ENCODE data around the gene FLRT2.

The FLRT2 gene

GRCh38 chr14:85663667-85664066, 133.7 kb downstream of the FLRT2 start:
- Histone ChIP-seq H3K9me3 (ENCODE audit: insufficient read depth, low read depth, low read length) (no peaks in the 10 kb centered on the region), H3K4me3 (ENCODE audit: low read length) (no peak overlapping the region), H3K27ac (ENCODE audit: low read depth, low read length) (no peak overlapping the region), H3K27me3 (ENCODE audit: insufficient read depth, low read length) (no peaks in the 10 kb centered on the region), H3K9ac (ENCODE audit: low read depth, low read length) (no peak overlapping the region), H3K4me1 (ENCODE audit: insufficient read depth, low read length) (0 out of 2 replicates have a peak, but pooled peaks cover 4% of the 10 kb centered on the region), H3K36me3 (ENCODE audit: insufficient read depth, low read length) (no peaks in the 10 kb centered on the region)

- Histone ChIP-seq H3K27me3 (ENCODE audit: insufficient read depth, low read length) (no peaks in the 10 kb centered on the region), H3K27ac (ENCODE audit: low read depth, low read length) (no peak overlapping the region), H3K4me1 (ENCODE audit: insufficient read depth, low read length) (no peaks in the 10 kb centered on the region), H3K9me3 (ENCODE audit: insufficient read depth, low read depth, low read length) (no peaks in the 10 kb centered on the region), H3K36me3 (ENCODE audit: insufficient read depth, low read length) (no peaks in the 10 kb centered on the region), H3K4me3 (ENCODE audit: low read length) (no peak overlapping the region), H3K9ac (ENCODE audit: low read depth, low read length) (no peak overlapping the region)
- 97% methylated on average over 6 of the region's 6 CpGs for WGBS
These were observed 146.0 kb downstream of the FLRT2 start for GRCh38 chr14:85675957-85676356.

DNA sequence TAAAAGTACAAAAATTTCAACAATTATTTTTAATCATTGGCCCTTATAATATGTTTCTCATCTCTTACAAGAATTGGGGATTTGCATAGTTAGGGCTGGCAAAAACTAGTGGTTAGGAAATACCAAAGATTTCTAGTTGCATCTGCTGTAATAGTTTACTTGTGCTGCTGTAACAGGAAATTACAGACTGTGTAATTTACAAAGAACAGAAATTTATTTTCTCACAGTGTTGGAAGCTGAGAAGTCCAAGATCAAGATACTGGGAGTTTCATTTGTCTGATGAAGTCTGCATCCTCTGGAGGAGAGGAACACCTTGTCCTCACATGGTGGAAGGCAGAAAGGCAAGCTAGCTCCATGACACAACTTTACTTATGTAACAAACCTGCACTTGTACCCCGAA, 157.0 kb downstream of the FLRT2 start:
- no CpG with 5 or more reads among the region's 1 CpG for WGBS
- Histone ChIP-seq H3K9ac (ENCODE audit: low read depth, low read length) (no peak overlapping the region), H3K36me3 (ENCODE audit: insufficient read depth, low read length) (no peaks in the 10 kb centered on the region), H3K4me1 (ENCODE audit: insufficient read depth, low read length) (no peaks in the 10 kb centered on the region), H3K27ac (ENCODE audit: low read depth, low read length) (no peak overlapping the region), H3K27me3 (ENCODE audit: insufficient read depth, low read length) (no peaks in the 10 kb centered on the region), H3K9me3 (ENCODE audit: insufficient read depth, low read depth, low read length) (no peaks in the 10 kb centered on the region), H3K4me3 (ENCODE audit: low read length) (no peak overlapping the region)

GRCh38 chr14:85687456-85687855, 157.5 kb downstream of the FLRT2 start:
- H3K27me3 ChIP-seq (ENCODE audit: insufficient read depth, low read length), result no peaks in the 10 kb centered on the region
- no peak overlapping the region for H3K9ac ChIP-seq (ENCODE audit: low read depth, low read length)
- 100% methylated on average over 1 of the region's 1 CpG for WGBS
- no peaks in the 10 kb centered on the region for H3K9me3 ChIP-seq (ENCODE audit: insufficient read depth, low read depth, low read length)
- H3K4me1 ChIP-seq (ENCODE audit: insufficient read depth, low read length), result no peaks in the 10 kb centered on the region
- no peak overlapping the region for H3K27ac ChIP-seq (ENCODE audit: low read depth, low read length)
- H3K4me3 ChIP-seq (ENCODE audit: low read length), result no peak overlapping the region
- no peaks in the 10 kb centered on the region for H3K36me3 ChIP-seq (ENCODE audit: insufficient read depth, low read length)

GRCh38 chr14:85688006-85688405, 158.1 kb downstream of the FLRT2 start:
- Histone ChIP-seq H3K4me3 (ENCODE audit: low read length) (no peak overlapping the region), H3K4me1 (ENCODE audit: insufficient read depth, low read length) (no peaks in the 10 kb centered on the region), H3K27me3 (ENCODE audit: insufficient read depth, low read length) (no peaks in the 10 kb centered on the region), H3K9ac (ENCODE audit: low read depth, low read length) (no peak overlapping the region), H3K9me3 (ENCODE audit: insufficient read depth, low read depth, low read length) (no peaks in the 10 kb centered on the region), H3K36me3 (ENCODE audit: insufficient read depth, low read length) (no peaks in the 10 kb centered on the region), H3K27ac (ENCODE audit: low read depth, low read length) (no peak overlapping the region)
- WGBS, result 86% methylated on average over 1 of the region's 1 CpG

- no peaks in the 10 kb centered on the region for H3K9me3 ChIP-seq (ENCODE audit: insufficient read depth, low read depth, low read length)
- 92% methylated on average over 2 of the region's 2 CpGs for WGBS
- no peak overlapping the region for H3K4me3 ChIP-seq (ENCODE audit: low read length)
These were observed 165.4 kb downstream of the FLRT2 start for GRCh38 chr14:85695300-85695699.

DNA sequence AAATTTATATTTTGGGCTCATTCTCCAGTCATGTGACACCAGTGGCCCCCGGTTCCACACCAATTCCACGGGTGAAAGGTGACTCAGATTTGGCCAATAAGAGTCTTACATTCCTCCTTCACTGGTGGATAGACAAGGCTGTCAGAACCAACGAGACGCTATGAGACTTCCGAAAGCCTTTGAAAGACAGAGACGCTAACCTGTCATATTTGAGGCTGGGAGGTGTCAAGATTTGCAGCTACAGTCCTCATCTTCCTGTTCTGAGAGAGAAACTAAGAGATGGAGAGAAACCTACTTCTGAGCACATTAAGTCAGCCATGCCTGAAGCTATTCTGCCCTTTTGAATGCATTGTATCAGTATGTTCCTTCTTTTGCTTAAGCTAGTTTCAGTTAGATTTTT, 171.2 kb downstream of the FLRT2 start:
- Histone ChIP-seq H3K27me3 (ENCODE audit: insufficient read depth, low read length) (no peaks in the 10 kb centered on the region), H3K27ac (ENCODE audit: low read depth, low read length) (no peak overlapping the region), H3K4me3 (ENCODE audit: low read length) (no peak overlapping the region), H3K36me3 (ENCODE audit: insufficient read depth, low read length) (no peaks in the 10 kb centered on the region), H3K9me3 (ENCODE audit: insufficient read depth, low read depth, low read length) (no peaks in the 10 kb centered on the region), H3K9ac (ENCODE audit: low read depth, low read length) (no peak overlapping the region), H3K4me1 (ENCODE audit: insufficient read depth, low read length) (no peaks in the 10 kb centered on the region)
- WGBS, result 80% methylated on average over 6 of the region's 6 CpGs

More at GRCh38 chr14:85695300-85695699, 165.4 kb downstream of the FLRT2 start:
- no peaks in the 10 kb centered on the region for H3K36me3 ChIP-seq (ENCODE audit: insufficient read depth, low read length)
- no peaks in the 10 kb centered on the region for H3K4me1 ChIP-seq (ENCODE audit: insufficient read depth, low read length)
- no peak overlapping the region for H3K9ac ChIP-seq (ENCODE audit: low read depth, low read length)
- H3K27me3 ChIP-seq (ENCODE audit: insufficient read depth, low read length), result no peaks in the 10 kb centered on the region
- H3K27ac ChIP-seq (ENCODE audit: low read depth, low read length), result no peak overlapping the region

DNA sequence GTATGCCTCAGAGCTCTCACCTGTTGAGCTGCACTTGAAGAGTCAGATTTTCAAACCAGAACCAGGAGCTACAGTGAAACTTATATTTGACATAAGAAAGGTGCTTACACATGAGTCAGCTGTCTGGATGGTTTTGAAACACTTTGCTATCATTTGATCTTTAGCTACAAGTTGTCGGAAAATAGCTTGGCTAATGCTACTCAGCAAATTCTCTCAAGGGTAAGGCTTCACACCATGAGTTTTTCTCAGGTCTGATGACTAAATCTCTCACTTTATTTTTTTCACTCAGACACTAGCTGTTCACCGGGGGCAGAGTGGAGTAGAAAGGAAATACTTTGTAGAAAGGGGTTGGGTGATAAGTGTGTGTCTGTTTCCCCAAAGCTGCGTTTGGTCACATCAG, 171.8 kb downstream of the FLRT2 start:
- H3K4me1 ChIP-seq (ENCODE audit: insufficient read depth, low read length), result no peaks in the 10 kb centered on the region
- H3K27ac ChIP-seq (ENCODE audit: low read depth, low read length), result no peak overlapping the region
- WGBS, result 80% methylated on average over 3 of the region's 3 CpGs
- no peak overlapping the region for H3K9ac ChIP-seq (ENCODE audit: low read depth, low read length)
- H3K36me3 ChIP-seq (ENCODE audit: insufficient read depth, low read length), result no peaks in the 10 kb centered on the region
- no peaks in the 10 kb centered on the region for H3K27me3 ChIP-seq (ENCODE audit: insufficient read depth, low read length)
- no peaks in the 10 kb centered on the region for H3K9me3 ChIP-seq (ENCODE audit: insufficient read depth, low read depth, low read length)
- no peak overlapping the region for H3K4me3 ChIP-seq (ENCODE audit: low read length)

DNA sequence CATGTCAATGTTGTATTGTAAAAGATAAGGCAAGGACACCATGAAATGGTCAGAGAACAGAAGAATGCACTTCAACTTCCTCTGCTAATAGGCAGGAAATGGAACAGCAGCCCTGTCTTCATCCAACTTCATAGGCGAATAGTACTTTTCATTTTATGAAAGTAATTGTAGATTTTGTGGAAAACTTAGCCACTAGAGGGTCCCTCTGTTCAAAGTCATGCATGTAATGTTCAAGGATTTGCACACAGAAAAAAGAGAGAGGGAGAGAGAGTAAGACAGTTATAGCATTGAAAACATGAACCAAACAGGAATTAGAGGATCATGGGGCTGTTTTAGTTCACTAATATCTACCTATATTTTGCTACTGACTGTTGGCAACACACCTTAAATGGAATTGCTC, 172.2 kb downstream of the FLRT2 start:
- Histone ChIP-seq H3K4me1 (ENCODE audit: insufficient read depth, low read length) (no peaks in the 10 kb centered on the region), H3K27me3 (ENCODE audit: insufficient read depth, low read length) (no peaks in the 10 kb centered on the region), H3K9ac (ENCODE audit: low read depth, low read length) (no peak overlapping the region), H3K9me3 (ENCODE audit: insufficient read depth, low read depth, low read length) (no peaks in the 10 kb centered on the region), H3K27ac (ENCODE audit: low read depth, low read length) (no peak overlapping the region), H3K36me3 (ENCODE audit: insufficient read depth, low read length) (no peaks in the 10 kb centered on the region), H3K4me3 (ENCODE audit: low read length) (no peak overlapping the region)
- 92% methylated on average over 1 of the region's 1 CpG for WGBS

GRCh38 chr14:85702997-85703396, 173.1 kb downstream of the FLRT2 start:
- WGBS, result 96% methylated on average over 3 of the region's 3 CpGs
- no peaks in the 10 kb centered on the region for H3K4me1 ChIP-seq (ENCODE audit: insufficient read depth, low read length)
- H3K9me3 ChIP-seq (ENCODE audit: insufficient read depth, low read depth, low read length), result no peaks in the 10 kb centered on the region
- no peaks in the 10 kb centered on the region for H3K27me3 ChIP-seq (ENCODE audit: insufficient read depth, low read length)
- H3K36me3 ChIP-seq (ENCODE audit: insufficient read depth, low read length), result no peaks in the 10 kb centered on the region
- H3K27ac ChIP-seq (ENCODE audit: low read depth, low read length), result no peak overlapping the region
- no peak overlapping the region for H3K4me3 ChIP-seq (ENCODE audit: low read length)
- H3K9ac ChIP-seq (ENCODE audit: low read depth, low read length), result no peak overlapping the region

All from HUES64 (cell line).